ENCODE measurements around the gene FAM83F.

FAM83F gene

DNA sequence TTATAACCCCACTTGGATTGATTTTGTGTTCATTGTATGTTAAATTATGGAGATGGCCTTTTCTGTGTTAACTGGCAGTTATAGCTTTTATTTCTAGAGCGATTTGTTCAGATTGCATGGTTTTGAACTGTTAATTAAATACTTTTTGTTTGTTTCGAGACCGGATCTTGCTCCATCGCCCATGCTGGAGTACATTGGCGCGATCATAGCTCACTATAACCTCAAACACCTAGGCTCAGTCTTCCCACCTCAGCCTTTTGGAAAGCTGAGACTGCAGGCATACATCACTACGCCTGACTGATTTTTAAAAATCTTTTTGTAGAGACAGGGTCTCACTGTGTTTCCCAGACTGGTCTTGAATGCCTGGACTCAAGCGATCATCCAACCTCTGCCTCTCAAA lies 77.0 kb downstream of the FAM83F start:
- no peak for DNase-seq

DNA sequence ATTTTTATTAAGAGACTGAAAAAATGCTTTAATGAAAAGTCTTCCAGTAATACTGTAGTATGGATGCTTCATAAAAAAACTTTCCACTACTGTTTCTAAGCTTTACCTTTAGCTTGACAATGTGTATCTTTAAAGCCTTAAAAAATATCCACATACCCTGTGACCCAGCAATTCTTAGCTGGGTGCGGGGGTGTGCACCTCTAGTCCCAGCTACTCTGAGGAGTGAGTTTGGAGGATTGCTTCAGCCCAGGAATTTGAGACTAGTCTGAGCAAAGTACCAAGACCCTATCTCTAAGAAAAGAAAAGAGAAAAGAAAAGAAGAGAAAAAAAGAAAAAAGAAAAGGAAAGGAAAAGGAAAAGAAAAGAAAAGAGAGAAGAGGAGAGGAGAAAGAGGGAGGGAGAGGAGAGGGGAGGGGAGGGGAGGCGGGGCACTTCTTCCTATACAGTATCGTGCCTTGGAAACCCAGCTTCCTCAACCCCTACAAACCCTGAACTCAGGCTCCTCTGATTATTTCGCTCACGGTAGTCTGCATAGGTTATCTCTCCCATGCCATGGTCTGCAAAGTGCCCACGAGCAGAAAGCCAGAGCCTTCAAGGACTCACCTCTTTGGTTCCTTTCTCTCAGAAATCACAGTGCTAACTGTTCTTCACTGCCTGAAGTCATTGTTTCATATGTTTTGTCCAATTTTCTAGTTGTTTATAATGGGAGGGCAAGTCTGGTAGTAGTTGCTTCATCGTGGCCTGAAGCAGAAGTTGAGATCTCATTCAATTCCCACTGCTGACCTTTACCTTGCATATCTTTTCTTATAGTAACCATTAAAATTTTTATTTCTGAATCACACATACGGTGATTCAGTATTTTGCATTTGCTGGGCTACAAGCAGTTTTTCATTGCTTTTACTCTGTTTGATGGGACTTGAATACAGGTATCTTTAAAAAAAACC lies 82.2 kb downstream of the FAM83F start:
- DNase-seq, result no peak

DNA sequence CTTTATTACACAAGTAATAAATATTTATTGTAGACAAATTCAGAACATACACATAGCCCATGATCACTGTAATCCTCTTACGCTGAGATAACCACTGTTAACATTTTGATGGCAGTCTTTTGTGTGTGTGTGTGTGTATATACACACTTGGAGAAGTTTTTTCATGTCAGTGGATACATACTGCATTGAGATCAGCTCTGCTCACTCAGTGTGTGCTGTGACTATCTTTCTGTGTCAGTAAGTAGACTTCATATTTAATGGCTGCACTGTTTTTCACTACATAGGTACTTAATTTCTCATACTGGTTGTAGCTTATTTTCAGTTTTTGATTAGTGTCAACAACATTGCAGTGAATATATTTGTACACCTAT lies 82.9 kb downstream of the FAM83F start:
- no peak for DNase-seq

DNA sequence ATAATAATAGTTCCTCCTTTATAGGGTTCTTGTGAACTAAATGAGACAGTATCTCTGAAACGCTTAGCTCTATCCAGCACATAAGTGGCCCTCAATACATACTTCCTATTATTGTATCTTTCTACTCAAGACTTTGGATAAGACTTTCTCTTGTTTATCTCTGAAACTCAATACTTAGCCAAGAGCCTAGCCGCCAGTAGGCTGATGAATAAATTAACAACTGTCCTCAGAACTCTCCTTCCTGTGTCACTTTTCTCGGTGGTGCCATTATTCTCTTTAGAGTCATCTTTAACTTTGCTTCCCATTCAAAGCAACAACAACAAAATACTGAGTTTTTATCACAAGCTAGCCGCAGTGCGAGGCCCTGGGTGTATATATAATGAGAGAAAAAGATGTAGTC lies 86.9 kb downstream of the FAM83F start:
- DNase-seq, result no peak

DNA sequence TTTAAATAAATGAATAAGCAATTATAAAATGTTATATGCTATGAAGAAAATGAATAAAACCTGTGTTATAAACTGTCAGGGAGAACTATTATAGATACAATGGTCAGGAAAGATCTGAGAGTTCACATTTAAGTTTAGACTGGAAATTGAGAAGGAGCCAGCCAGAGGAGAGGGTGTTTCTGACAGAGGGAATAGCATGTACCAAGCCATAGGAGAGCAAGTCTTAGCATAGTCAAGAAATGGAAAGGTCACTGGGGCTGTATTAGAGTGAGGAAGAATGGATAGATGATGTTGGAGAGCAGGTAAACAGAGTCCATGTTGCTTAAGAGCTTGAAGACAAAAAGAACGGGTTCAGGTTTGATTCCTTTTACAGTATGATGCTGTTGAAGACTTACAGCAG lies 87.4 kb downstream of the FAM83F start:
- no peak for DNase-seq

DNA sequence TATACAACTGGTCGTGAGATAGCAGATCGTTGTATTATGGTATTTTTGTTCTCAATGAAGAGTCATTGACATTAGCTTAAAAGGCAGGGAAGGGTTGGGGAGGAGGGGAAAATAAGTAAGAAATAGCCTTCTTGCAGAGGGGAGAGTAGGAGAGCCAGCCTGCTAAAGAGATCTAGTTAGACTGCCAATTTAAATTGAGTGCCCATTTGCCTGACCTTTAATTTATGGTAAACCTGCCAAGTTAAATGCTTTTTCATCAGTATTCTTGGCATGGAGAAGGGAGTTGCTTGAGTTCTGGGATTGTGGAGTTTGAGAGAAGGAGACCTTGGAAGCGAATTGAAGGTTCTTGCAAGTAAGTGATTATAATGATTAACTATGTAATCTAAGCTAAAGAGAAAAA lies 89.0 kb downstream of the FAM83F start:
- no peak for DNase-seq

DNA sequence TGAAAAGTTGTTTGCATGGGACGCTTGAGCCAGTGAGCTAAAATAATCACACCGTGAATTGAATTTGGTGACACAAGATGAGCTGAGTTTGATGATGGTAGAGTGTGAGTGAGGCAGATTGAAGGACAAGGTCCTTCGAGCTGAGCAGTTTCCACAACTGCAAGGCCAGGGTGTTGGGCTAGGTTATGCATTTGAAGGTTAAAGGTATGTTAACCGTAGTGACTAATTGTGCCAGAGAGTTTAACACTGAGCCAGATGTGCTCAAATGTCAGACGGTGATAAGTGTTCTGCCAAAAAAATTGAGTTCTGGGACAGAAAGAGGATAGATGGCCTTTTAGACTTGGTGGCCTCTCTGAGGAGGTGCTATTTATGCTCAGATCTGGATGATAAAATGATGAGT lies 89.5 kb downstream of the FAM83F start:
- no peak for DNase-seq

DNA sequence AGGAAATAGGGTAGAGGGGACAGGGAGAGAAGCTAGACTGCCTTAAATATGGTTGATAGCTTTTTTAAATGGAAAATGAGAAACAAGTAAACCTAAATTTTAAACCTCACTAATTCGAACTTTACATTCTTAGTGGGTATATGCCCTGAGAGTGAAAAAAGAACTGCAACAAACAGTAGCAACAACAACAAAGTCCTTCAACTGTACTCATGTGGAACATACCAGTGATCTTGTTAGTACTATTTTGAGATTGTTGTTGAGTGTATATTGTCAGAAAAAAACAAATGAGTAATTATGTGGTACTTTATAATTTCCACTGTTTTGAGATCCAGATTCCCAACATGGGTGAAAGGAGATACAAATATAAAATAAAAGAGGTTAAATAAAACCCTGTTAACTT lies 94.1 kb downstream of the FAM83F start:
- no peak for DNase-seq
